ENCODE measurements around the gene NEAT1.

NEAT1 gene

DNA sequence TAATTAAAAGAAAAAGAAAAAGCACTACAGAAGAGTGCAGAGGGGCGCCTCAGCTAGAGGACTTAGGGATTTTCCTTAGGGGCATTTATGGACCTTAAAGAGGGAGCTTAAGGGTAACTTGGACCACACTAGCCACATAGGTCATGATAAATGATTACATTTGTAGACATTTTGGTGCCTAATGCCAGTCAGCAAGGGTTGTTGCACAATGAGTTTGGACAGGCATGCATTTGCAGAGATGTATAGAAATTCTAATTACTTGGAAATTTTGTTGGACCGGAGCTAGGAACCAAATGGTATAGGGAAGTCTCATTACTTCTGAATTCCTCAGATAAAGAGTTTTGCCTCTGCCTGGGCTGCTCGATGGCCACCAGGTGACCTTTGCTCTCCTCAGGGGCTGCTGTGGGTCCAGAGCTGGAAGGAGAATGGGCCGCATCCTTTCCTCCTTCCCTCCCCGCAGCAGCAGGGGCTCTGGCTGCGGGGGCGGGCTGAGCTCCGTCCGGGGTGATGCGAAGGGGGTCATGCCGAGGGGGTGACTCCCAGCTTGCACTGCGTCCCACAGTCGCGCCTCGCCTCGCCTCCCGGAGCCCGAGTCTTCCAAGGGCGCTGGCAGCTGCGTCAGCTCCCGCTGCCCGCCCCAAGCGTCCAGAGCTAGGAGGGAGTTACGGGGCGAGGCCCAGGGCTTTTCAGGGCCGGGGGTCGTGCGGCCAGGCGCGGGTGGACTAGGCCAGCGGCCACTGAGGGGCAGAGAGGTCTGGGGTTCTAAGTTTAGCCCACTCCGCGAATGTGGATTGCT is 56.0 kb downstream of the NEAT1 start:
- no peak for DNase-seq (ENCODE audit: extremely low read depth in 1 of 2, low read depth in 1 of 2)

GRCh38 chr11:65479184-65480145 is 56.9 kb downstream of the NEAT1 start:
- no peak for DNase-seq (ENCODE audit: extremely low read depth in 1 of 2, low read depth in 1 of 2)

DNA sequence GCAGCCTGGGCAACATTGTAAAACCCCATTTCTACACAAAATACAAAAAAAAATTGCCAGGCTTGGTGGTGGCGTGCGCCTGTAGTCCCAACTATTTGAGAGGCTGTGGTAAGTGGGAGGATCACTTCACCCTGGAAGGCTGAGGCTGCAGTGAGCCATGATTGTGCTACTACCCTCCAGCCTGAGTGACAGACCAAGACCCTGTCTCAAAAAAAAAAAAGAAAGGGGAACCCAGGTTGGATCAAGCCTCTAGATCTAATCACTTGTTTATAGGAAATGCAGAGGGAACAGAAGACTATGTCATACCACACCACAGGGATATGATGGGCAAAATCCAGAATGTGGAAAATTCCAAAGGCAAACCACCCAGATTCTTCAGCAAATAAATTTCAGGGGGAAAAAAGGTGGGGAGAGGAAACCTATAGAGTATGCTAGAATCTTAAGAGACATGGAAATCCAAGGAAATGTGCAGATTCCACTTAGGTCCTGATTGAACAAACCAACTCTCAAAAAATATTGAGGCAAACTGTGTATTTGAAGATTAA is 59.8 kb downstream of the NEAT1 start:
- no peak for DNase-seq (ENCODE audit: extremely low read depth in 1 of 2, low read depth in 1 of 2)

DNA sequence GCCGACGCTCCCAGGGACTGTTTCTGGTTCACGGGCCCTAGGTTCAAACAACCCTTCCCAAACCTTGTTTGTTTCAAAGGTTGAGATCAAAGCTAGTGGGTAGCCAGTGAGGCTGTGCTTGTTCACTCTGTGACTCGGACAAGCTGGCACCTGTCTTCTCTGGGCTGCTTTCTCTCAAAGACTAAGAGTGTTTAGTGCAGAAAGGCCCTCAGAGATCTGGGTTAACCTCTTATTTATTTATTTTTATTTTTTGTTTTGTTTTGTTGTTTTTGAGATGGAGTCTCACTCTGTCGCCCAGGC is 63.3 kb downstream of the NEAT1 start:
- DNase-seq (ENCODE audit: extremely low read depth in 1 of 2, low read depth in 1 of 2), result no peak

GRCh38 chr11:65486570-65487466 is 64.2 kb downstream of the NEAT1 start:
- no peak for DNase-seq (ENCODE audit: extremely low read depth in 1 of 2, low read depth in 1 of 2)

DNA sequence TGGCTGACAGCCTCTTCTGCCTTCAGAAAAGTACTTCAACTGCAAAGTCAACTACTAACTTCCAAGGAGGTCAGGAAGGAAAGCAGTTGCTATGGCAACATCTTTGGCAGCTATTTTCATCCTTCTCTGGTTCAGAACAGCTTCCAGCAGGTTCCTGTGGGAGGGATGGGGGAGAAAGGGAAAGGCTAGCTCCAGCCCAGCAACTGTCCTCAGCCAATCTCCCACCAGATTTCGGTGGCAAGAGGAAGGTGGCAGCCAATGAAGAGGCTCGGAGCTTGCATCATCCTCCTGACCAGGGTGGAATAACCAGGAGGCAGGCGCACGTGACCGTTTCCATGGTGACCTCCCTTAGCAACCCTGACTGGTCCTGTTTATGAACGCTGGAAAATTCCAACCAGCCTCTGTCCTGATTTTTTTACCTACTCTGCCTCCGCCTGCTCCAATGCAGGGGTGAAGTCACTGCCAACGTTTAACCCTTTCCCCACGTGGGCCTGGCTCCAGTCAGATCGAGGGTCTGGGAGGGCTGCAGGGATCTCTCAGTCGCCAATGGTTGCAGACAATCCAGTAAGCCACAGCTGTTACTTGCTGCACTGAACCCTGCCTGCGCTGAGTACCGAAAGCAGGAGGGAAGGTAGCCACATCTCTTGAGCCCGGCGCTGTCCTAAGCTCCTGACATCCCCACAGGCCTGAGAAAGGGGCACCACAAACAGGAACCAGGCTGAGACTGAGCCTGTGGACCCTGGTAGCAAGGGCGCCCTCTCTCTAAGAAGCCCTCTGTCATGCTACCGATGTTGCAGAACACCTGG is 65.1 kb downstream of the NEAT1 start:
- DNase-seq (ENCODE audit: extremely low read depth in 1 of 2, low read depth in 1 of 2), result no peak

DNA sequence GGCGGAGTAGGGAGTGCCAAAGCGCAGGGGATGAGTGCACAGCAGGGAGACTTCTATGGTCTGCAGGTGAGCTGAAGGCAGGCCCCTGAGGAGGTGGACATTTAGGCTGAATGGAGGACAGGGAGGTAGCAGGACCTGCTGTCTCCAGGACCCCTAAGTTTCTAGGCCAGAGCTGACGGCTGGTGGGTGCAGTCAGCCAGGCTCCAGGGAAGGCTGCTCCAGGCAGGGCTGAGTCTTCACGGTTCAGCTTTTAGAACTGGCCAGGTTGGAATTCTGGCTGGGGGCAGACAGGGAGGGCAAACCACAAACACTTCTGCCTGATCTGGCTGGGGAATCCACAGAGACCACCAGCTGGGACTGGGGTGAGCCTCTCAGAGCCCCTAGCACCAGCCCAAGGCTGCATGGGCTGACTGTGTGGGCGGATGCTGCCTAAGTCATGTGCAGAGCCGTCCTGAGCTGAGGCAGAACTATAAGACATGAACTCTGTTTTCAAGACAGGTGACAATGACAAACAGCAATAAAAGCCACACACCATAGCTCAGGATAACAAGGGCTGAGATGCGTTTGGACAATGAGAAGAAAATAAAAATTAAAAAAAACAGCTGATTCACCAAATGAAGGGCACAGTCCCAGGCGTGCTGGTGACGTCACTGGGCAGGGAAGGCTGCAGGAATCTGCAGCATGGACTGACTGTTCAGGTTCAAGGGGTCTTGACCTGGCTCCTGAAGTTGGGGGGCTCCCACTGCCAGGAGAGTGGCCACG is 65.9 kb downstream of the NEAT1 start:
- no peak for DNase-seq (ENCODE audit: extremely low read depth in 1 of 2, low read depth in 1 of 2)

GRCh38 chr11:65489035-65489705 is 66.6 kb downstream of the NEAT1 start:
- no peak for DNase-seq (ENCODE audit: extremely low read depth in 1 of 2, low read depth in 1 of 2)

DNA sequence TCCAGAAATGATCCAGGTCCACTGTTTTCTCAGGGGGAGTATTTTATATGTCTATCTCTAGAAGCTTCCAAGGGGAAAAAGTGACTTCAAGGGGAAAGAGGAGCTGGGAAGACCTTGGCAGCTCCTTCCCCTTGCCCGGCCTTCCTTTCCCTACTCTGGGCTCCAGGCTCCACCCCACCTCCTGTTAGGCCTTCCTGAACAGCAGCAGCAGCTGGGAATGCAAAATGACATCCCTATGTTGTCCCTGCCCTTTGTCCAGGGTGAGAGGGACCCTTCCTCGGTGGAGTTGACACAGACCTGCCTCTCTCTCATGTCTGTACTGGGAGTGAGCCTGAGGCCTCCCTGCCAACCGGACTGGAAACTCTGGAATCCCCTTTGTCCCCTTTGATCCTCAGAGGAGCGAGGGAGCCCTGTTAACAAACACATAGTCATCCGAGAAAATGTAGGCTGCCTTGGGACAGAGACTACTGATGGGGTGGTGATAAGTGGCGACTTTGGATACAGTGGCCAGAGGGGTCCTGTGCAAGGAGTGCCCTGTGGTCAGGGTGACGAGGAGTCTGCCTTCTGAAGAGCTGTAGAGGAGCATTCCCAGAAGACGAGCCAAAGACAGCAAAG is 67.2 kb downstream of the NEAT1 start:
- DNase-seq (ENCODE audit: extremely low read depth in 1 of 2, low read depth in 1 of 2), result no peak

- DNase-seq (ENCODE audit: extremely low read depth in 1 of 2, low read depth in 1 of 2), result no peak
These were observed 68.5 kb downstream of the NEAT1 start for GRCh38 chr11:65491163-65491465.

DNA sequence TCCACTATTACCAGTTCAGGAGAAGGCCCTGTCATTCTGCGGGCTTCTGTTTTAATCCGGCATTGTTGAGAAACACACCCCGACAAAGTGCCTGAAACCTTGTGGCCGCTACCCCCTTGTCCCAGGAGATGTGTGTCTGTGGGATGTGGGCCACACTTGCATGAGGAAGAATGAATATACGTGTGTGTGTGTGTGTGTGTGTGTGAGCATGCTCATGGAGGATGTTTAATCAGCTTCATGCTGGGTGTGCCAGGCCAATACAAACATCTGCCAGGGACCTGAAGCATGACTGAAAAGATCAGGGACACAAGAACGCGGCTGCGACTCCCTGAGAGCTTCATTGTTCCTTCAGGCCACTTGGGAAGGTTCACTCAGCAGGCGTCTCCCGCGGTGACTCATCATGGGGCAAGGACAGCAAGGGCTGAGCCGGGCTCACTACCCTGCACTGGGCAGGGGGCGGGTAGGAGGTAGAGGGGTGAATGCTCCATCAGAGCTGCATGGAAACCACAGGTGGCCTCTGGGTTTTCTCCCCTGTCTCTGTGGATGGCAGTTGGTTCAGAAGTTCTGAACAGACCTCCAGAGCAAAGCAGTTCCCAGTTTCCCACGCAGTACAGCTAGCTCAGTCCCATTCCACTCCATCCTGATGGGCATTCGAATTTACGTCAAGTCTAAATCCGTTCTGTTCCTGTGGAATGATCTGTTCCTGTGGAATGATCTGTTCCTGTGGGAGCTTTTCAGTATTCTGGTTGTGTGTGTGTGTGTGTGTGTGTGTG is 69.2 kb downstream of the NEAT1 start:
- DNase-seq (ENCODE audit: extremely low read depth in 1 of 2, low read depth in 1 of 2), result no peak

- no peak for DNase-seq (ENCODE audit: extremely low read depth in 1 of 2, low read depth in 1 of 2)
These were observed 69.7 kb downstream of the NEAT1 start for GRCh38 chr11:65492387-65492636.

DNA sequence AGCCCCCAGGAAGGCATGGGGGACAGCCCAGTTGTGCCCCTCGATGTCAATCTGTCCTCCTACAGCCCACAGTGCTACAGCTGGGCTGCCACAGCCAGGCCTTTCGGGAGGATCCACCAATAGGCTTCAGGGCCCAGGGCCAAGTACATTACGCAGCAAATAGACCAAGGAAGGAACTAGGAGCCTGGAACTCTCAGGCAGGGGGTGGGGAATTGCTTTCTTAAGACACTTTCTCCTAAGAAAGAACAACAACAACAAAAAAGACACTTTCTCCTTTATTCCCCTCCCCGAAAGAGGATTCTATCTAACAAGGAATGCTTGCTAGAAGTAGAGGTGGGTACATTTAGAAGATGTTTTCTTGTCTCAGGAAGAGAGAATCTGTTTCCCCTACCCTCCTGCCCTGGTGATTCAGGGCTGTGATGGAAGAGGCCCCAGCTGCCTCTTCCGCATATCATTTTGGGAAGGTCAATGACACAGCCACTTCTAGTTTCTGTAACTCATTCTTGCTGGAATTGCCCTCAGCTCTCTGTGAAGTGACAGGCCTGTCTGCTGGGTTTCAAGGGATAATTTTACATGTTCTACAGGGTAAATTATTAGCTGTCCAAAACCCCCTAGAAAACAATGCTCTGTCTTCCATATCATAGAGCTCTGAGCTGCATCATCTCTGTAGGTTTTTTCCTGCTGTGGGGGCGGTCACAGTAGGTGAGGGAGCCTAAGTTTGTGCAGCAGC is 70.2 kb downstream of the NEAT1 start:
- DNase-seq (ENCODE audit: extremely low read depth in 1 of 2, low read depth in 1 of 2), result no peak

DNA sequence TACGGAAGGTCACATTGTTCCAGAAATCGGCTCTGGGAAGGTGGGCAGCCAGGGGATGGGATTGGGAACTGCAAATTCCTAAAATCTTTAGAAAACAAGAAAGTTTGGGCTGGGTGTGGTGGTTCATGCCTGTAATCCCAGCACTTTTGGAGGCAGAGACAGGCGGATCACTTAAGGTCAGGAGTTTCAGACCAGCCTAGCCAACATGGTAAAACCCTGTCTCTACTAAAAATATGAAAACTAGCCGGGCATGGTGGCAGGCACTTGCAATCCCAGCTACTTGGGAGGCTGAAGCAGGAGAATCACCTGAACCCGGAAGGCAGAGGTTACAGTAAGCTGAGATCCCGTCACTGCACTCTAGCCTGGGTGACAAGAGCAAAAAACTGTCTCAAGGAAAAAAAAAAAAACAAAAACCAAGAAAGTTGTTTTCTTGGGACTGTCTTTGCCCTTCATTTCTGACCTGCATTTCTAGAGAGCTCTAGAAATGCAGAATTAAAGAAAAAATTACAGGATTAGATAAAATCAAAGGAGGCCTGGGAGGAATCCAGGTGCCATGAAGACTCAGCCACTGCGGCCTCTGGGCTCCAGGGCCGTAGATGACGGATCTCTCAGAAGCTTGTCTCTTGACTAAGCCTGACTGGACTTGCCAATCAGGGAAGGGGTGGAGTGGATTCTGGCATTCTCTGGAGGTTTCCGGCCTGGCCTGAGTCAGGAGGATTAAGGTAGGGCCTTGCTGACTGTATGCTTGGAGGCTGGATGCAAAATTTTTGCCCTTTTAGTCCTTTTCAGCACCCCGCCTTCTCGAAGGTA is 71.0 kb downstream of the NEAT1 start:
- no peak for DNase-seq (ENCODE audit: extremely low read depth in 1 of 2, low read depth in 1 of 2)
